Type B pancreatic cell (in vitro differentiated cells): ENCODE data around the gene TTLL12. TPM values are rescaled to one million over a fixed set of nuclear protein-coding genes. Genes with fewer than 3 reads are reported as not detected.
A peak's percentile ranks its signal among the peaks of the same experiment; 100 is the strongest.

Experiments
- DNase-seq: peaks from one replicate; pipeline ENCODE4 v3.0.0; 2021; ENCODE audit warnings: mixed read lengths; ENCODE audit not compliant: unreplicated experiment; ENCODE audit errors: extremely low spot score
- H3K27ac Mint-ChIP-seq: 2 replicates; pipeline ENCODE4 v1.8.0; 2021; ENCODE audit warnings: mild to moderate bottlenecking, mixed read lengths
- H3K27me3 Mint-ChIP-seq: 2 replicates; pipeline ENCODE4 v1.8.0; 2021; ENCODE audit warnings: mixed read lengths
- H3K36me3 Mint-ChIP-seq: 2 replicates; pipeline ENCODE4 v1.8.0; 2021; ENCODE audit warnings: mixed read lengths
- H3K4me1 Mint-ChIP-seq: one replicate; pipeline ENCODE4 v1.8.0; 2021; ENCODE audit warnings: mixed read lengths; ENCODE audit not compliant: unreplicated experiment
- H3K4me3 Mint-ChIP-seq: 2 replicates; pipeline ENCODE4 v1.8.0; 2021; ENCODE audit warnings: mild to moderate bottlenecking, mixed read lengths
- H3K9me3 Mint-ChIP-seq: 2 replicates; pipeline ENCODE4 v1.8.0; 2021; ENCODE audit warnings: mixed read lengths
- CTCF ChIP-seq: fragments of 200-600 bp; sonication (generic); conservative IDR thresholded peaks from 2 replicates; pipeline ENCODE4 v1.5.0; 2021; ENCODE audit warnings: antibody characterized with exemption, mild to moderate bottlenecking
- total RNA-seq: library from RNA; stranded (reverse); gene quantifications from 2 replicates; pipeline ENCODE4 v1.2.1, GENCODE V29; 2021; ENCODE audit warnings: low replicate concordance

The TTLL12 gene
- total RNA-seq, 1 donor from 2014 or later, result 57.3 TPM

DNA sequence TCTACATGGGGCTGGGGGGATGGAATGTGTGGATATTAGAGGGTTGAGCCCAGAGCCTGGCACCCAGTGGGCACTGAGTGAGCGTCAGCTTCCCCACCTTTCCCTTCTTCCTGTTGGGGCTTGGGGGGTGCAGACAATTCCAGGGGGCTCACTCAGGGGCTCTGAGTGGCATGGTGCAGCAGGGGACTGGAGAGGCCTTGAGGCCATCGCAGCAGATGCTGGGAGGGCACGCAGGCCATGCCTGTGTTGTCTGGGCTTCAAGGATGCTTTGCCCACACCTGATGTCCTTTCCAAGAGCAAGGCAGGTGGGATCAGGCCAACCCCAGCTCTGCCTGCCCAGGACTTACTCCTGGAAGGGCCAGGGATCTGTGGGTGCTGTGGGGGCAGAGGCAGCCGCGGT, 11.2 kb upstream of the TTLL12 start:
- Mint-ChIP-seq H3K27me3 (no peaks in the 10 kb centered on the region), H3K4me1 (peaks cover 4% of the 10 kb centered on the region), H3K9me3 (no peaks in the 10 kb centered on the region), H3K27ac (no peak overlapping the region), H3K4me3 (no peak overlapping the region), H3K36me3 (no peaks in the 10 kb centered on the region)
- DNase-seq, result no peak
- no peak for TF ChIP-seq CTCF

DNA sequence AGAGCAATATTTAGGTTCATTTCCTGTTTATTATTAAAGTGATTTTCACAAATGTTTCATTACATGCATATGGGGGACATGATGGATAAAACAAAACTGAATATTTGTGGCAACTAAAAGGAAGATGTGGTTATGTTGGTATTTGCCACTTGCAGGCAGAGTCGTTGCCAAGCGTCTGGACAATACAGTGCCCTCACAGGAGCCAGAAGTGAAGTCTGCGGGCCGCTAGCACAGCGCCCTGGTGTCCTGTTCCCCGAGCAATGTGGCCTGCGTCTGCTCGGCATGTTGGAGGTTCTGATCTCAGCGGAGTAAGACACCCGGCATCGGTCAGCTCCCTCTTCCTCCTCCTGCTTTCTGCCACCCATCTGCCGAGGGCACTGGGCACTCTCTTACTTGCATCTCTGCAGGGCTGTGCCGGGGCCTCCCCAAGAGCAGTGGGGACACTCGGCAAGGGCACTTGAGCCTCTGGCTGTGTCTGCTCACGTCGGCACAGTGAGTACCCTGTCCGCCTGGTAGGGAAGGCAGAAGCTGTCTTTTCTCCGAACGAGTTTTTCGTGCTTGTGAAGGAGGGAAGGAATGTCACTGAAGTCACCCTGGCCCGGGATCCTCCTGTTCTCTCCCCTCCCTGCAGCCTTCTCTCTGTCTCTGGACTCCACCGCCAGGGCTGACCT, 10.5 kb upstream of the TTLL12 start:
- no peaks in the 10 kb centered on the region for H3K27me3 Mint-ChIP-seq
- TF ChIP-seq CTCF, result no peak
- no peak for DNase-seq
- H3K27ac Mint-ChIP-seq, result no peak overlapping the region
- no peaks in the 10 kb centered on the region for H3K9me3 Mint-ChIP-seq
- peaks cover 4% of the 10 kb centered on the region for H3K4me1 Mint-ChIP-seq
- H3K36me3 Mint-ChIP-seq, result no peaks in the 10 kb centered on the region
- no peak overlapping the region for H3K4me3 Mint-ChIP-seq

GRCh38 chr22:43191831-43192230, 4.9 kb upstream of the TTLL12 start:
- peaks cover 6% of the 10 kb centered on the region for H3K4me1 Mint-ChIP-seq
- no peaks in the 10 kb centered on the region for H3K36me3 Mint-ChIP-seq
- no peaks in the 10 kb centered on the region for H3K9me3 Mint-ChIP-seq
- no peak overlapping the region for H3K27ac Mint-ChIP-seq
- peaks cover 5% of the 10 kb centered on the region for H3K27me3 Mint-ChIP-seq
- DNase-seq, result no peak
- H3K4me3 Mint-ChIP-seq, result no peak overlapping the region
- TF ChIP-seq CTCF, result no peak

DNA sequence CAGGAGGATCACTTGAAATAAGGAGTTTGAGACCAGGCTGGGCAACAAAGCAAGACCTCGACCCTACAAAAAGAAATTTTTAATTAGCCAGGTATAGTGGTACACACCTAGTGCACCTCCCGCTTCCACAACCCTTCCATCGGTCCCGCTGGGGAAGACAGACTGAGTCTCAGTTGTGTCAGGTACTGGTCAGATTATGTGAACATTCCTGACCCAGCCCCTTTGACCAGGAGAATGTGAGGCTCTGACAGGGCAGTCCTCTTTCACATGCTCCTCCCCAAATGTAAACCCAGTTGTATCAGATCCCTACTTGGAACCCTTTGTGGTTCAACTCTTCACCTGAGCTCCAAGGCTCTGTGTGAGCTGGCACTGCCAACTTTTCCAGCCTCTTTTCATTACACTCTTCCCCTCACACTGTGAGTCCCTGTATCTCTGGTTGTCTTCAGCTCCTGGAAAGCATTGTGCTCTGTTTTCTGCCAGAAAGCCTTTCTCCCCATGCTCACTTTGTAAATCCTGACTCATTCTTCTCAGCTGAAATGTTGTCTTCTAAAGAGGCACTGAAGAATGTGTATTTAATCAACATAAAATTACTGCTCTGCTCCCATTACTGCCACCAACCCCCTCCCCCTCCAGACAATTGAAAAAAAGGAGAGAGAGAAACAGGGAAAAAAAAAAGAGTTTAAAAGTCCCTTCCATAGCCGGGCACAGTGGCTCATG, 2.1 kb upstream of the TTLL12 start:
- peaks cover 13% of the 10 kb centered on the region for H3K4me1 Mint-ChIP-seq
- TF ChIP-seq CTCF, result no peak

DNA sequence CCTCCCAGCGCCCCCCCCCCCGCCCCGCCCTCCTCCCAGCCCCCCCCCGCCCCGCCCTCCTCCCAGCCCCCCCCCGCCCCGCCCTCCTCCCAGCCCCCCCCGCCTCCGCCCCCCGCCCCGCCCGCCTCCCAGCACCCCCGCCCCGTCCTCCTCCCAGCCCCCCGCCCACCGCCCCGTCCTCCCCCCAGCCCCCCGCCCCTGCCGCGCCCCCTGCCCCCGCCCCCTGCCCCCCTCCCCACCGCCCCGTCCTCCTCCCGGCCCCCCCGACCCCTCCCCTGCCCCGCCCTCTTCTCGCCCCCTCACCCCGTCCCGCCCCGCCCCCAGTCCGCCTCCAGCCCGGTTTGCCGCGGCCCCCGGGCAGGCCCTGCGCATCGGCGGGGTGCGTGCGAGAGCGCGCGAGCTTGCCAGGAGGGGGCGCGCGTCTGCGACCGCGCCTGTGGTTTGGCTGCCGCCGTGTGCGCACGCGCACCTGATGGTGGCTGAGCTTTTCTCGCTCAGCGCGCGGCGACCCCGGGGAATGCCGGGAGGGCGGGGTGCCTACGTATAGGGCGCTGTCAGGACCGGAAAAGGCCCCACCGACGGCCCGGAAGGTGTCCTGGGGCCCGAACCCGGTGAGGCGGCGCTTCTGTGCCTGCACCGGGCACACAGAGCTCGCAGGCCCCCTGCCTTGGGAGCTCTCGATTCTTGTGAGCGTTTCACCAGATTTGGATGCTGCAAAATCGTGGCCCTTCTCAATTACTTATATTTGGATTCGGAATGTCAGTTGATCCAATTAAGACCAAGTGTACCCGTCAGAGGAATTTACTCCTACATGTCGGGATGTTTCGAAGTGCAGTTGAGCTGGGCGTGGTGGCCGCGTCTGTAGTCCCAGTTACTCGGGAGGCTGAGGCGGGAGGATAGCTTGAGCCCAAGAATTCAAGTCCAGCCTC, 501 bp upstream of the TTLL12 start:
- H3K27ac Mint-ChIP-seq, result peak overlapping the region; percentile 95
- peaks cover 5% of the 10 kb centered on the region for H3K27me3 Mint-ChIP-seq
- TF ChIP-seq CTCF, result peak; percentile 84
- H3K9me3 Mint-ChIP-seq, result no peaks in the 10 kb centered on the region
- peaks cover 16% of the 10 kb centered on the region for H3K4me1 Mint-ChIP-seq
- H3K36me3 Mint-ChIP-seq, result peaks cover 3% of the 10 kb centered on the region
- DNase-seq, result peak; percentile 97
- peak overlapping the region; percentile 85 for H3K4me3 Mint-ChIP-seq

More for the DNA sequence above, 2.1 kb upstream of the TTLL12 start:
- Mint-ChIP-seq H3K36me3 (peaks cover 3% of the 10 kb centered on the region), H3K4me3 (peak overlapping the region; percentile 69), H3K27me3 (peaks cover 5% of the 10 kb centered on the region), H3K9me3 (no peaks in the 10 kb centered on the region), H3K27ac (peak overlapping the region; percentile 57)
- DNase-seq, result no peak
